Measurements from ENCODE around the gene NHP2.

- TF ChIP-seq EP300 (IDR thresholded peaks at IDR 0.05; ENCODE audit: borderline replicate concordance) (no peak), REST (IDR thresholded peaks at IDR 0.05; ENCODE audit: low read depth) (no peak), TEAD4 (IDR thresholded peaks at IDR 0.05) (no peak), ZBTB7A (IDR thresholded peaks at IDR 0.05; ENCODE audit: low read depth) (no peak), YY1 (IDR thresholded peaks at IDR 0.05; ENCODE audit: low read depth) (no peak), MAX (IDR thresholded peaks at IDR 0.05) (no peak), EGR1 (IDR thresholded peaks at IDR 0.05) (no peak), FOXM1 (IDR thresholded peaks at IDR 0.05; ENCODE audit: borderline replicate concordance, low read depth) (no peak), USF1 (IDR thresholded peaks at IDR 0.05) (no peak), TAF1 (IDR thresholded peaks at IDR 0.05; ENCODE audit: low read depth) (no peak), CEBPB (IDR thresholded peaks at IDR 0.05) (no peak), RAD21 (IDR thresholded peaks at IDR 0.05; ENCODE audit: low read depth) (no peak), TCF12 (IDR thresholded peaks at IDR 0.05; ENCODE audit: low read depth) (no peak)
Measured at GRCh38 chr5:178122346-178122745, 31.3 kb downstream of the NHP2 start.

Measured in Ishikawa (cell line).